ENCODE measurements around the gene CAPN13. TPM values are rescaled to one million over a fixed set of nuclear protein-coding genes. Genes with fewer than 3 reads are reported as not detected.

Gene CAPN13
- total RNA-seq, 2 experiments from 2014 or later: not detected

- H3K36me3 Mint-ChIP-seq (ENCODE audit: low read depth): no peaks in the 10 kb centered on the region
- POLR2A ChIA-PET: no interaction called here
- H3K4me3 Mint-ChIP-seq: no peak overlapping the region
- peaks cover 7% of the 10 kb centered on the region for H3K27me3 Mint-ChIP-seq
- H3K9me3 Mint-ChIP-seq: no peaks in the 10 kb centered on the region
- CTCF ChIA-PET: no interaction called here
- DNase-seq: no peak
- H3K27ac Mint-ChIP-seq: no peak overlapping the region
- H3K4me1 Mint-ChIP-seq: no peaks in the 10 kb centered on the region
Measured at GRCh38 chr2:30780776-30781330, 26.4 kb downstream of the CAPN13 start.

GRCh38 chr2:30778611-30779010, 28.6 kb downstream of the CAPN13 start:
- ChIA-PET CTCF (no interaction called here), POLR2A (no interaction called here)
- Mint-ChIP-seq H3K27ac (no peak overlapping the region), H3K9me3 (no peaks in the 10 kb centered on the region), H3K4me1 (no peaks in the 10 kb centered on the region), H3K4me3 (no peak overlapping the region), H3K27me3 (peaks cover 13% of the 10 kb centered on the region), H3K36me3 (ENCODE audit: low read depth) (no peaks in the 10 kb centered on the region)
- no peak for DNase-seq

- Mint-ChIP-seq H3K27ac (no peak overlapping the region), H3K4me3 (no peak overlapping the region), H3K4me1 (no peaks in the 10 kb centered on the region), H3K9me3 (no peaks in the 10 kb centered on the region), H3K27me3 (peaks cover 13% of the 10 kb centered on the region), H3K36me3 (ENCODE audit: low read depth) (no peaks in the 10 kb centered on the region)
- ChIA-PET CTCF (no interaction called here), POLR2A (no interaction called here)
- no peak for DNase-seq
Measured at GRCh38 chr2:30777661-30778505, 29.4 kb downstream of the CAPN13 start.

- Mint-ChIP-seq H3K27me3 (peaks cover 13% of the 10 kb centered on the region), H3K4me1 (no peaks in the 10 kb centered on the region), H3K9me3 (no peaks in the 10 kb centered on the region), H3K4me3 (no peak overlapping the region), H3K27ac (no peak overlapping the region), H3K36me3 (ENCODE audit: low read depth) (no peaks in the 10 kb centered on the region)
- ChIA-PET CTCF (no interaction called here), POLR2A (no interaction called here)
- DNase-seq: no peak
Measured at GRCh38 chr2:30776831-30777635, 30.2 kb downstream of the CAPN13 start.

GRCh38 chr2:30775833-30776232, 31.4 kb downstream of the CAPN13 start:
- Mint-ChIP-seq H3K27ac (no peak overlapping the region), H3K9me3 (no peaks in the 10 kb centered on the region), H3K4me3 (no peak overlapping the region), H3K4me1 (no peaks in the 10 kb centered on the region), H3K36me3 (ENCODE audit: low read depth) (no peaks in the 10 kb centered on the region), H3K27me3 (peaks cover 13% of the 10 kb centered on the region)
- CTCF ChIA-PET: no interaction called here
- DNase-seq: no peak
- POLR2A ChIA-PET: no interaction called here

- Mint-ChIP-seq H3K4me1 (no peaks in the 10 kb centered on the region), H3K27me3 (peaks cover 16% of the 10 kb centered on the region), H3K36me3 (ENCODE audit: low read depth) (no peaks in the 10 kb centered on the region), H3K4me3 (no peak overlapping the region), H3K27ac (no peak overlapping the region), H3K9me3 (no peaks in the 10 kb centered on the region)
- CTCF ChIA-PET: no interaction called here
- POLR2A ChIA-PET: no interaction called here
- no peak for DNase-seq
Measured at GRCh38 chr2:30772021-30772705, 35.1 kb downstream of the CAPN13 start.

GRCh38 chr2:30770816-30771576, 36.2 kb downstream of the CAPN13 start:
- no peaks in the 10 kb centered on the region for H3K36me3 Mint-ChIP-seq (ENCODE audit: low read depth)
- no peaks in the 10 kb centered on the region for H3K9me3 Mint-ChIP-seq
- peaks cover 17% of the 10 kb centered on the region for H3K27me3 Mint-ChIP-seq
- H3K4me1 Mint-ChIP-seq: no peaks in the 10 kb centered on the region
- DNase-seq: no peak
- CTCF ChIA-PET: no interaction called here
- no peak overlapping the region for H3K27ac Mint-ChIP-seq
- POLR2A ChIA-PET: no interaction called here
- H3K4me3 Mint-ChIP-seq: no peak overlapping the region

- H3K27me3 Mint-ChIP-seq: peaks cover 12% of the 10 kb centered on the region
- H3K4me3 Mint-ChIP-seq: no peak overlapping the region
- no peaks in the 10 kb centered on the region for H3K36me3 Mint-ChIP-seq (ENCODE audit: low read depth)
- CTCF ChIA-PET: no interaction called here
- POLR2A ChIA-PET: no interaction called here
- H3K9me3 Mint-ChIP-seq: no peaks in the 10 kb centered on the region
- DNase-seq: no peak
- no peaks in the 10 kb centered on the region for H3K4me1 Mint-ChIP-seq
- H3K27ac Mint-ChIP-seq: no peak overlapping the region
Measured at GRCh38 chr2:30769891-30770462, 37.3 kb downstream of the CAPN13 start.

GRCh38 chr2:30769481-30769780, 37.8 kb downstream of the CAPN13 start:
- DNase-seq: no peak
- Mint-ChIP-seq H3K27me3 (peaks cover 8% of the 10 kb centered on the region), H3K4me3 (no peak overlapping the region), H3K4me1 (no peaks in the 10 kb centered on the region), H3K36me3 (ENCODE audit: low read depth) (no peaks in the 10 kb centered on the region), H3K27ac (no peak overlapping the region), H3K9me3 (no peaks in the 10 kb centered on the region)
- ChIA-PET CTCF (no interaction called here), POLR2A (no interaction called here)

GRCh38 chr2:30768708-30769480, 38.4 kb downstream of the CAPN13 start:
- CTCF ChIA-PET: no interaction called here
- Mint-ChIP-seq H3K27me3 (peaks cover 4% of the 10 kb centered on the region), H3K36me3 (ENCODE audit: low read depth) (no peaks in the 10 kb centered on the region), H3K4me3 (no peak overlapping the region), H3K4me1 (no peaks in the 10 kb centered on the region), H3K9me3 (no peaks in the 10 kb centered on the region), H3K27ac (no peak overlapping the region)
- no peak for DNase-seq
- POLR2A ChIA-PET: no interaction called here

- no peak for DNase-seq
- Mint-ChIP-seq H3K4me1 (no peaks in the 10 kb centered on the region), H3K4me3 (no peak overlapping the region), H3K27me3 (peaks cover 4% of the 10 kb centered on the region), H3K27ac (no peak overlapping the region), H3K9me3 (no peaks in the 10 kb centered on the region), H3K36me3 (ENCODE audit: low read depth) (no peaks in the 10 kb centered on the region)
- ChIA-PET POLR2A (no interaction called here), CTCF (no interaction called here)
Measured at GRCh38 chr2:30768036-30768686, 39.1 kb downstream of the CAPN13 start.

GRCh38 chr2:30766666-30767065, 40.6 kb downstream of the CAPN13 start:
- Mint-ChIP-seq H3K27me3 (peaks cover 4% of the 10 kb centered on the region), H3K27ac (no peak overlapping the region), H3K4me3 (no peak overlapping the region), H3K9me3 (no peaks in the 10 kb centered on the region), H3K36me3 (ENCODE audit: low read depth) (no peaks in the 10 kb centered on the region), H3K4me1 (no peaks in the 10 kb centered on the region)
- POLR2A ChIA-PET: no interaction called here
- CTCF ChIA-PET: interaction anchor here (1.6 kb wide), 1 partner anchor 55 kb away, joined by 3 read pairs; no protein-coding TSS in a partner anchor
- no peak for DNase-seq

Measured in activated CD4-positive, alpha-beta memory T cell treated with anti-CD3 and anti-CD28 coated beads, Interleukin-2, amount 10 ng/mL, durations not matched to agents 7 days and 5 days (primary cell).